Measurements from ENCODE around the gene SYAP1. TPM values are rescaled to one million over a fixed set of nuclear protein-coding genes. Genes with fewer than 3 reads are reported as not detected.
"Not testable (repeated sequence)": the region's sequence is repeated elsewhere in the genome, so short reads cannot be mapped to it uniquely, and the experiment has no call there.

The SYAP1 gene
- total RNA-seq, 1 donor from 2014 or later = 17.0 TPM

GRCh38 chrX:16718824-16719333 lies 533 bp upstream of the SYAP1 start:
- intact Hi-C loops (cut with micrococcal nuclease) = loop anchor here (1.0 to 10.0 kb wide), 5 partner anchors 67 to 1384 kb away; partner anchors contain the start of genes AP1S2, PIGA, RBBP7 and TXLNG

- intact Hi-C loops (cut with micrococcal nuclease) = no loop called here
Observed at GRCh38 chrX:16722481-16722880, 3.1 kb downstream of the SYAP1 start.

GRCh38 chrX:16725072-16725471 lies 5.7 kb downstream of the SYAP1 start:
- intact Hi-C loops (cut with micrococcal nuclease) = no loop called here

- intact Hi-C loops (cut with micrococcal nuclease) = not testable (repeated sequence)
Observed at GRCh38 chrX:16726347-16726988, 7.1 kb downstream of the SYAP1 start.

- intact Hi-C loops (cut with micrococcal nuclease) = no loop called here
Observed at GRCh38 chrX:16727637-16728036, 8.2 kb downstream of the SYAP1 start.

- intact Hi-C loops (cut with micrococcal nuclease) = no loop called here
Observed at GRCh38 chrX:16730450-16730849, 11.0 kb downstream of the SYAP1 start.

GRCh38 chrX:16733013-16733412 lies 13.6 kb downstream of the SYAP1 start:
- intact Hi-C loops (cut with micrococcal nuclease) = no loop called here

GRCh38 chrX:16737024-16737423 lies 17.6 kb downstream of the SYAP1 start:
- intact Hi-C loops (cut with micrococcal nuclease) = no loop called here

GRCh38 chrX:16739574-16739973 lies 20.2 kb downstream of the SYAP1 start:
- intact Hi-C loops (cut with micrococcal nuclease) = no loop called here

- intact Hi-C loops (cut with micrococcal nuclease) = no loop called here
Observed at GRCh38 chrX:16743604-16744325, 24.4 kb downstream of the SYAP1 start.

GRCh38 chrX:16745102-16745501 lies 25.7 kb downstream of the SYAP1 start:
- intact Hi-C loops (cut with micrococcal nuclease) = no loop called here

GRCh38 chrX:16745659-16746058 lies 26.2 kb downstream of the SYAP1 start:
- intact Hi-C loops (cut with micrococcal nuclease) = no loop called here

- intact Hi-C loops (cut with micrococcal nuclease) = no loop called here
Observed at GRCh38 chrX:16748425-16748824, 29.0 kb downstream of the SYAP1 start.

GRCh38 chrX:16750136-16750535 lies 30.7 kb downstream of the SYAP1 start:
- intact Hi-C loops (cut with micrococcal nuclease) = no loop called here

GRCh38 chrX:16754019-16754418 lies 34.6 kb downstream of the SYAP1 start:
- intact Hi-C loops (cut with micrococcal nuclease) = no loop called here

- intact Hi-C loops (cut with micrococcal nuclease) = no loop called here
Observed at GRCh38 chrX:16756724-16757123, 37.3 kb downstream of the SYAP1 start.

- intact Hi-C loops (cut with micrococcal nuclease) = not testable (repeated sequence)
Observed at GRCh38 chrX:16761500-16761899, 42.1 kb downstream of the SYAP1 start.

- intact Hi-C loops (cut with micrococcal nuclease) = no loop called here
Observed at GRCh38 chrX:16762579-16762978, 43.2 kb downstream of the SYAP1 start.

GRCh38 chrX:16765594-16765993 lies 46.2 kb downstream of the SYAP1 start:
- intact Hi-C loops (cut with micrococcal nuclease) = no loop called here

GRCh38 chrX:16770970-16771482 lies 51.6 kb downstream of the SYAP1 start:
- intact Hi-C loops (cut with micrococcal nuclease) = no loop called here

GRCh38 chrX:16771483-16772398 lies 52.3 kb downstream of the SYAP1 start:
- intact Hi-C loops (cut with micrococcal nuclease) = no loop called here

Measured in T-helper 2 cell treated with Interferon-gamma antibody and Interleukin-4, amounts not matched to agents 100 ng/mL and 5 ng/mL, for 36 hours (primary cell).